Activated T-cell treated with anti-CD3 and anti-CD28 coated beads, Interleukin-2, amount 50 U/mL, for 72 hours (primary cell): Measurements from ENCODE around the gene C1QB. TPM values are rescaled to one million over a fixed set of nuclear protein-coding genes. Genes with fewer than 3 reads are reported as not detected.
"Not testable (repeated sequence)": the region's sequence is repeated elsewhere in the genome, so short reads cannot be mapped to it uniquely, and the experiment has no call there.

Experiments used
- ATAC-seq, 2 donors: fragments of 150-1000 bp; cut with Tn5 transposase; replicated peaks in 1 of 2; 2 replicates each; pipeline ENCODE4 v1.10.0; 2021; ENCODE audit warnings: moderate library complexity in 2 of 2, mild to moderate bottlenecking in 1 of 2
- DNase-seq, 2 donors: peaks; one replicate each; pipeline ENCODE4 v3.0.0; 2021 to 2022; ENCODE audit warnings: mixed read lengths in 1 of 2
- H3K27ac Mint-ChIP-seq: one replicate; pipeline ENCODE4 v1.8.0; 2022; ENCODE audit warnings: mild to moderate bottlenecking, moderate library complexity, mixed read lengths
- H3K27me3 Mint-ChIP-seq: one replicate; pipeline ENCODE4 v1.8.0; 2022; ENCODE audit warnings: low read depth, mixed read lengths
- H3K36me3 Mint-ChIP-seq, 2 donors: one replicate each; pipeline ENCODE4 v1.8.0; 2022; ENCODE audit warnings: mixed read lengths in 2 of 2, mild to moderate bottlenecking in 1 of 2; ENCODE audit not compliant: insufficient read depth in 2 of 2
- H3K4me1 Mint-ChIP-seq: one replicate; pipeline ENCODE4 v1.8.0; 2022; ENCODE audit warnings: low read depth, mixed read lengths
- H3K4me3 Mint-ChIP-seq, 2 donors: one replicate each; pipeline ENCODE4 v1.8.0; 2022; ENCODE audit warnings: mild to moderate bottlenecking in 2 of 2, mixed read lengths in 2 of 2, moderate library complexity in 2 of 2
- H3K9me3 Mint-ChIP-seq, 2 donors: one replicate each; pipeline ENCODE4 v1.8.0; 2022; ENCODE audit warnings: mixed read lengths in 2 of 2
- total RNA-seq, 2 donors: library from RNA; stranded (reverse); gene quantifications; one replicate each; pipeline ENCODE4 v1.2.3, GENCODE V29; 2022

C1QB gene
- total RNA-seq, 2 donors from 2014 or later, result not detected

DNA sequence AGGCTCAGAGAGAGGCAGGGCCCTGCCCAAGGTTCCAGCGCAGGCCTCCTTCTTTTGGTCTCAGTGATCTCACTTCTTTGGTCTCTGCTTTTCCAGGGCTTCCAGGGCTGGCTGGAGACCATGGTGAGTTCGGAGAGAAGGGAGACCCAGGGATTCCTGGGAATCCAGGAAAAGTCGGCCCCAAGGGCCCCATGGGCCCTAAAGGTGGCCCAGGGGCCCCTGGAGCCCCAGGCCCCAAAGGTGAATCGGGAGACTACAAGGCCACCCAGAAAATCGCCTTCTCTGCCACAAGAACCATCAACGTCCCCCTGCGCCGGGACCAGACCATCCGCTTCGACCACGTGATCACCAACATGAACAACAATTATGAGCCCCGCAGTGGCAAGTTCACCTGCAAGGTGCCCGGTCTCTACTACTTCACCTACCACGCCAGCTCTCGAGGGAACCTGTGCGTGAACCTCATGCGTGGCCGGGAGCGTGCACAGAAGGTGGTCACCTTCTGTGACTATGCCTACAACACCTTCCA, 7.7 kb downstream of the C1QB start:
- ATAC-seq, result no peak
- no peak overlapping the region for H3K4me3 Mint-ChIP-seq

DNA sequence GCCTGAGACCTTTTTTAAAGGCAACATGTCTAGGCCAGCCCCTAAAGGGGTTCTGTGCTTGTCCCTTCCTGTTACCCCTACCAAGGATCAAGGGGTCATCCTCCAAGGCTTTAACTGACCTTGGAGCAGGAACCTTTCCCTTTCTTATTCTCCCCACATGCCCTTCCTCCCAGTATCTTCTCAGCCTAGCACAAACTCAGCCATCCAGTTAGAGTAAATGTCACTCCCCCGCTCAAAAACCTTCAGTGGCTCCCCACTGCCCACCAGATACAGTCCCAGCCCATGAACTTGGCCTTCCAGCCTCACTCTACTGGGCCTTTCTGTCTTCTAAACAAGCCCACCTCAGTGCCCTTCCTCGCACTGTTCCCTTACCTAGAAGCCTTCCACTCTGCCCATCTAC, 8.8 kb downstream of the C1QB start:
- H3K36me3 Mint-ChIP-seq, result no peaks in the 10 kb centered on the region
- H3K27ac Mint-ChIP-seq, result no peak overlapping the region
- H3K27me3 Mint-ChIP-seq, result peaks cover 10% of the 10 kb centered on the region
- ATAC-seq, result no peak
- DNase-seq, result no peak
- no peaks in the 10 kb centered on the region for H3K4me1 Mint-ChIP-seq
- H3K9me3 Mint-ChIP-seq, result no peaks in the 10 kb centered on the region
- H3K4me3 Mint-ChIP-seq, result no peak overlapping the region

More for the DNA sequence above, 7.7 kb downstream of the C1QB start:
- Mint-ChIP-seq H3K4me1 (no peaks in the 10 kb centered on the region), H3K27ac (no peak overlapping the region), H3K36me3 (no peaks in the 10 kb centered on the region), H3K9me3 (no peaks in the 10 kb centered on the region), H3K27me3 (peaks cover 13% of the 10 kb centered on the region)
- no peak for DNase-seq

GRCh38 chr1:22662318-22662717, 9.3 kb downstream of the C1QB start:
- H3K27me3 Mint-ChIP-seq, result peaks cover 10% of the 10 kb centered on the region
- H3K4me1 Mint-ChIP-seq, result no peaks in the 10 kb centered on the region
- H3K4me3 Mint-ChIP-seq, result no peak overlapping the region
- H3K27ac Mint-ChIP-seq, result no peak overlapping the region
- no peak for ATAC-seq
- no peaks in the 10 kb centered on the region for H3K36me3 Mint-ChIP-seq
- H3K9me3 Mint-ChIP-seq, result no peaks in the 10 kb centered on the region
- DNase-seq, result no peak

- peaks cover 10% of the 10 kb centered on the region for H3K27me3 Mint-ChIP-seq
- H3K36me3 Mint-ChIP-seq, result no peaks in the 10 kb centered on the region
- H3K4me1 Mint-ChIP-seq, result no peaks in the 10 kb centered on the region
- no peaks in the 10 kb centered on the region for H3K9me3 Mint-ChIP-seq
- no peak overlapping the region for H3K27ac Mint-ChIP-seq
- DNase-seq (no peak), ATAC-seq (no peak)
- H3K4me3 Mint-ChIP-seq, result no peak overlapping the region
Observed at GRCh38 chr1:22662986-22663408, 10.0 kb downstream of the C1QB start.

DNA sequence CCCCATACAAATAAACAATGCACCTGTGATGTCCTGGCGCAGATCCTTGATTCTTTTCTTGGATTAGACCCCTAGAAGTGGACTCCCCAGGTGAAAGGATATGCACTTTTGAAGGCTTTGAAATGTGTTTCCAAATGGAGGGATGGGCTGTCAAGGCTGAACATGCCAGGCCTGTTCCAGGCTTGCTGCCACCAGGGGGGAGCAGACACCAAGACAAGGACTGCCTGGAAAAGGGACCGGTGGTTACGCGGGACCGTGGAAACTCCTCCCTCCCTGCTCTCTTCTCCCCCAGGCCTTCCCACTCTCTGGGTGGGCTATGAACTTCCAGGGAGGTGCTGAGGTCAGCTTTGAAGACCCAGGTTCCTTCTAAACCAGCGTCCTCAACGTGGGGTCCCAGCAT, 12.7 kb downstream of the C1QB start:
- no peaks in the 10 kb centered on the region for H3K36me3 Mint-ChIP-seq
- DNase-seq (no peak), ATAC-seq (no peak)
- no peak overlapping the region for H3K4me3 Mint-ChIP-seq
- H3K27me3 Mint-ChIP-seq, result no peaks in the 10 kb centered on the region
- H3K9me3 Mint-ChIP-seq, result no peaks in the 10 kb centered on the region
- H3K27ac Mint-ChIP-seq, result no peak overlapping the region
- no peaks in the 10 kb centered on the region for H3K4me1 Mint-ChIP-seq

DNA sequence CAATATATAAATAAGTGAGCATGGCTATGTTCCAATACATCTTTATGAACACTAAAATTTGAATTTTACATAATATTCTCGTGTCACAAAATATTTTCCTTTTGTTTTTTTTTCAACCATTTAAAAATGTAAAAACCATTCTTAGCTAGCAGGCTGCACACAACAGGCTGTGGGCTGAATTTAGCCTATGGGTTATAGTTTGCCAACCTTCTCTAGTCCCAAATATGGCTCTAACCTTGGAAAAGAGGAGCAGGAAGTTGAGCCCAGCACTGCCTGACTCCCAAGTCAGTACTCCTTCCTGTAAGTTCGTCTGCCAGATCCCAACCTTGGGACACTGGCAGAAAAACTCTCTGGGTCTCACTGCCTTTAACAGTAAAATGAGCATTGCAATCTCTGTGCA, 13.4 kb downstream of the C1QB start:
- no peak overlapping the region for H3K27ac Mint-ChIP-seq
- no peak for DNase-seq
- no peaks in the 10 kb centered on the region for H3K4me1 Mint-ChIP-seq
- no peaks in the 10 kb centered on the region for H3K9me3 Mint-ChIP-seq
- no peak for ATAC-seq
- no peak overlapping the region for H3K4me3 Mint-ChIP-seq
- H3K27me3 Mint-ChIP-seq, result no peaks in the 10 kb centered on the region
- no peaks in the 10 kb centered on the region for H3K36me3 Mint-ChIP-seq

- H3K4me1 Mint-ChIP-seq, DNase-seq, ATAC-seq, H3K4me3 Mint-ChIP-seq, H3K9me3 Mint-ChIP-seq, H3K36me3 Mint-ChIP-seq, H3K27ac Mint-ChIP-seq: not testable (repeated sequence)
- peaks cover 16% of the 10 kb centered on the region for H3K27me3 Mint-ChIP-seq
Observed at GRCh38 chr1:22668840-22669239, 15.8 kb downstream of the C1QB start.

GRCh38 chr1:22670352-22670975, 17.4 kb downstream of the C1QB start:
- no peaks in the 10 kb centered on the region for H3K36me3 Mint-ChIP-seq
- H3K4me1 Mint-ChIP-seq, result peaks cover 10% of the 10 kb centered on the region
- ATAC-seq (no peak), DNase-seq (no peak)
- H3K27me3 Mint-ChIP-seq, result peaks cover 32% of the 10 kb centered on the region
- H3K9me3 Mint-ChIP-seq, result no peaks in the 10 kb centered on the region
- no peak overlapping the region for H3K27ac Mint-ChIP-seq
- no peak overlapping the region for H3K4me3 Mint-ChIP-seq

GRCh38 chr1:22671999-22672398, 19.0 kb downstream of the C1QB start:
- H3K4me3 Mint-ChIP-seq, result no peak overlapping the region
- no peaks in the 10 kb centered on the region for H3K36me3 Mint-ChIP-seq
- H3K9me3 Mint-ChIP-seq, result no peaks in the 10 kb centered on the region
- ATAC-seq (no peak), DNase-seq (no peak)
- H3K4me1 Mint-ChIP-seq, result peaks cover 10% of the 10 kb centered on the region
- peaks cover 36% of the 10 kb centered on the region for H3K27me3 Mint-ChIP-seq
- H3K27ac Mint-ChIP-seq, result no peak overlapping the region

- no peaks in the 10 kb centered on the region for H3K36me3 Mint-ChIP-seq
- DNase-seq (peak; percentile 16 to 32), ATAC-seq (peak; percentile 83 to 92)
- H3K27ac Mint-ChIP-seq, result no peak overlapping the region
- H3K4me1 Mint-ChIP-seq, result peaks cover 10% of the 10 kb centered on the region
- H3K4me3 Mint-ChIP-seq, result no peak overlapping the region
- peaks cover 36% of the 10 kb centered on the region for H3K27me3 Mint-ChIP-seq
- no peaks in the 10 kb centered on the region for H3K9me3 Mint-ChIP-seq
Observed at GRCh38 chr1:22673486-22674409, 20.7 kb downstream of the C1QB start.

- Mint-ChIP-seq H3K27me3 (peaks cover 36% of the 10 kb centered on the region), H3K4me3 (no peak overlapping the region), H3K36me3 (no peaks in the 10 kb centered on the region), H3K4me1 (peaks cover 10% of the 10 kb centered on the region), H3K9me3 (no peaks in the 10 kb centered on the region), H3K27ac (no peak overlapping the region)
- DNase-seq (no peak), ATAC-seq (no peak)
Observed at GRCh38 chr1:22674410-22674749, 21.3 kb downstream of the C1QB start.

- H3K4me3 Mint-ChIP-seq, H3K27ac Mint-ChIP-seq, H3K36me3 Mint-ChIP-seq, ATAC-seq, H3K9me3 Mint-ChIP-seq, DNase-seq: not testable (repeated sequence)
- Mint-ChIP-seq H3K27me3 (peaks cover 36% of the 10 kb centered on the region), H3K4me1 (peaks cover 10% of the 10 kb centered on the region)
Observed at GRCh38 chr1:22676151-22676550, 23.1 kb downstream of the C1QB start.

GRCh38 chr1:22676916-22677583, 24.0 kb downstream of the C1QB start:
- Mint-ChIP-seq H3K27me3 (peaks cover 31% of the 10 kb centered on the region), H3K4me1 (peaks cover 10% of the 10 kb centered on the region), H3K36me3 (no peaks in the 10 kb centered on the region), H3K4me3 (no peak overlapping the region), H3K27ac (no peak overlapping the region), H3K9me3 (no peaks in the 10 kb centered on the region)
- ATAC-seq (no peak), DNase-seq (no peak)
